Measurements from ENCODE around the gene PLOD3.

The PLOD3 gene

DNA sequence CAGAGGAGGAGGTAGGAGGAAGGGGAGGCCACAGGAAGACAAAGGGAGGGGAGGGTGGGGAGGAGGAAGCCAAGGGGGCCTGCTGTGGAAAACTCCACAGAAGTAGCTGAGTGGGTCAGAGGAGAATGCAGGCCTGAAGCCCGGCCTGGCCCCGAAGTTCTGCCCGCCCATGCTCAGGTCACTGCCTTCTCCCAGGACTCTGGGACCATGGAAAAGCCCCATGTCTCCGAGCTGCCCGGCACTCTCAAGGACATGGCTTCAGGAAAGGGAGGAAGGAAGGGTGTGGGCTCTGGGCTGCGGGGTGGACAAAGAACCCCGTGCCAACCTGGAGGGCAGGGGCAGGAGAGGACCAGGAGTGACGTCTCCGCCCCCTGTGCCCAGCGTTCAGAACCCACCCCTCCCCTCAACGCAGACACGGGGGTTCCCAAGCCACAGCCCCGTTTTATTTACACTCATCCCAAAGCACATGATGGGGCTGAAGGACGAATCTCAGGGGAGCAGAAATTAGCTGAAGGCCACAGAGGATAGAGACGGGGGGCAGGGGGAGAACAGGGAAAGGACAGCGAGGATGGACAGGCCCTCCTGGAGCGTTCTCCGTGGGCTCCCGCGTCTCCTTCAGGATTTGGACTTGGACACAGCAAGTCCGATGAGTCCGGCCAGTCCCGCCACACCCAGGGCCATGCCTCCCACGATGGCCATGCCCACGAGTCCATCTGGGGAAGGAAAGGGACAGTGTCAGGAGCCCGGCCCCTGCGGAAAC, 22.0 kb upstream of the PLOD3 start:
- in situ Hi-C loops (cut with HindIII; ENCODE audit: low sequenced_read_pairs) = no loop called here

DNA sequence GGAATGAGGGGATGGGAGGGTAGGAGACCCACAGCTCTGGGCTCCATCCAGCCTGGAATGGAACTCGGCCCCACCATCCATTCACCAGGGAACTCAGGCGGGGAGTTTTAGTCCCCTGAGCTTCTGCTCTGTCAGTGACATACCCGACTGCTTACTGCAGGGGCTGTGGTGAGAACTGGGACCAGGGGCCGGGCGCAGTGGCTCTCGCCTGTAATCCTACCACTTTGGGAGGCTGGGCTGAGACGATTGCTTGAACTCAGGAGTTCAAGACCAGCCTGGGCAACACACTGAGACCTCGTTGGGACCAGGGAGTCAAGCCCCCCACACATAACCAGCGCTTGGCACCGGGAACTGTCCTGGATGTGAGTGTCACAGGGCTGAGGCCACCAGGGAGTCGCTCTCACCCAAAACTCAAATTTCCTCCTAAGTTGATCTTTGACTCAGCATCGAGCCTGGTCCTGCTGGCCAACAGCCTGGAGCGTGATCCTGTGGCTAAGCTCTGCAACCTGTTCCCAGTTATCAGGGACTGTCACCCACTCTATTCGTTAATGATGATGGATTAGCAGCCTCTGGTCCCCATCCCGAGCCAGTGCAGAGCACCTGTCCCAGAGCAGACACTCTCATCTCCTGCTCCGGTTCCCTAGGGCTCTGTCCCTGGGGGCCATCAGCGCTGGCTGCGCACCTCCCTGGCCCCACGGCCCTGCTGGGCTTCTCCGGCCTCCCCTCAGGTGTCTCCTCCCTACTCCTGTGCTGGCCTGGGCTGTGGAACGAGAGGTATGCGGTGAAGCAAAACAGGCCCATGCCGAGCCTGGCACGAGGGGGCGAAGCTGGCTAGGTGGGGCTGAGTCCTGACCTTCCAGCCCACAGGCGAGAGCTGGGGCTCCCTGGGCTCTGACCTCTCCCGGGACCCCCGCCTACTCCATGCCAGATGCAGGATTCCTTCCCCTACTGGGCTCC, 21.1 kb upstream of the PLOD3 start:
- in situ Hi-C loops (cut with HindIII; ENCODE audit: low sequenced_read_pairs) = no loop called here

- in situ Hi-C loops (cut with HindIII; ENCODE audit: low sequenced_read_pairs) = no loop called here
Observed at GRCh38 chr7:101237206-101238067, 20.1 kb upstream of the PLOD3 start, which contains the start of gene CLDN15. Gene CLDN15, minus strand, starts transcription at chr7:101237802. Its CDS starts 221 bp downstream, at chr7:101237581.

GRCh38 chr7:101236292-101236835, 19.0 kb upstream of the PLOD3 start:
- in situ Hi-C loops (cut with HindIII; ENCODE audit: low sequenced_read_pairs) = no loop called here

- in situ Hi-C loops (cut with HindIII; ENCODE audit: low sequenced_read_pairs) = no loop called here
Observed at GRCh38 chr7:101235522-101235921, 18.1 kb upstream of the PLOD3 start.

DNA sequence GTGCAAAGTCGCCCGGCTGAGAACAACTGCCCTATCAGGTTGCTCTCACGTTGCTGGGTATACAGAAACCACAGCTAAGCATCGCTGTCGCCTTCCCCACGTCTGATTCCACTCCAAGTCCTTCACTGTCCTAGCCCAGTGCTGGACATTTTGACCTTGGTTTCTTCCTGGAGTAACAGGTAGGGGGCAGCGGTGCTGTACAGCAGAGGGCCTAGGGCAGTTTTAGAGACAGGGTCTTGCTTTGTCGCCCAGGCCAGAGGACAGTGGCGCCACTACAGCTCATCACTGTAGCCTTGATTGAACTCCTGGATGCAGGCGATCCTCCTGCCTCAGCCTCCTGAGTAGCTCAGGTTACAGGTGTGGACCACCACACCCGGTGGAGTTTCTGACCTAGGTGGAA, 17.7 kb upstream of the PLOD3 start:
- in situ Hi-C loops (cut with HindIII; ENCODE audit: low sequenced_read_pairs) = no loop called here

- in situ Hi-C loops (cut with HindIII; ENCODE audit: low sequenced_read_pairs) = no loop called here
Observed at GRCh38 chr7:101234636-101235035, 17.3 kb upstream of the PLOD3 start.

GRCh38 chr7:101233907-101234547, 16.6 kb upstream of the PLOD3 start:
- in situ Hi-C loops (cut with HindIII; ENCODE audit: low sequenced_read_pairs) = no loop called here

GRCh38 chr7:101232141-101232850, 14.9 kb upstream of the PLOD3 start:
- in situ Hi-C loops (cut with HindIII; ENCODE audit: low sequenced_read_pairs) = no loop called here

- in situ Hi-C loops (cut with HindIII; ENCODE audit: low sequenced_read_pairs) = no loop called here
Observed at GRCh38 chr7:101231644-101232043, 14.3 kb upstream of the PLOD3 start.

- in situ Hi-C loops (cut with HindIII; ENCODE audit: low sequenced_read_pairs) = no loop called here
Observed at GRCh38 chr7:101226721-101227120, 9.3 kb upstream of the PLOD3 start.

DNA sequence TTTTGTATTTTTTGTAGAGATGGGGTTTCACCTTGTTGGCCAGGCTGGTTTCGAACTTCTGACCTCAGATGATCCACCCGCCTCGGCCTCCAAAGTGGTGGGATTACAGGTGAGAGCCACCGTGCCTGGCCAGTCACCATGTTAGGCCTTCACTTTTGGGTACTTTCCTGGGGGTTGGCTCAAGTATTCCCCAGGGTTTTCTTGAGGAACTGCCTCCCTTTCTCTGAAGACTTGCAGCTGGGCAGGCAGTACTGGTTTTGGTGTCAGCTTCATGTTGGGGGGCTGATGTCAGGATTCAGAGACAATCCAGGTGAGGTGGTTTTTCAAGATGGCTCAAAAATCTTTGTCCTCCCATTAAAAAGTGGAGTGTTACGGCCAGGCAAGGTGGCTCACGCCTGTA, 8.3 kb upstream of the PLOD3 start:
- in situ Hi-C loops (cut with HindIII; ENCODE audit: low sequenced_read_pairs) = no loop called here

- in situ Hi-C loops (cut with HindIII; ENCODE audit: low sequenced_read_pairs) = no loop called here
Observed at GRCh38 chr7:101223528-101223927, 6.1 kb upstream of the PLOD3 start.

GRCh38 chr7:101222275-101222830, 5.0 kb upstream of the PLOD3 start:
- in situ Hi-C loops (cut with HindIII; ENCODE audit: low sequenced_read_pairs) = no loop called here

DNA sequence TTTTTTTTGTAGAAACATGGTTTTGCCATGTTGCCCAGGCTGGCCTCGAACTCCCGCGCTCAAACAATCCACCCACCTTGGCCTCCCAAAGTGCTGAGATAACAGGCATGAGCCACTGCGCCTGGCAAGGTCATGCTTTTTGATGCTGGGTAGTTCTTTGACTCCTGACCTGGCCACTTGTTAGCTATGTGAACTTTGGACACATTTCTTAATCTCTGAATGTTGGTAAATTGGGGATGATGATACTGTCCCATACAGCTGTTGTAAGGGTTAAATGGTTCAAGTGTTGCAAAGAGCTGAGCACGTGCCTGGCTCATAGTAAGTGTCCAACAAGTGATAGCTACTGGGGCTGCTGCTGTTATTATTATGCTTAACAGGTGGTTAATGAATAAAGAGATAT, 2.9 kb upstream of the PLOD3 start:
- in situ Hi-C loops (cut with HindIII; ENCODE audit: low sequenced_read_pairs) = no loop called here

GRCh38 chr7:101218236-101219125, 1.1 kb upstream of the PLOD3 start:
- in situ Hi-C loops (cut with HindIII; ENCODE audit: low sequenced_read_pairs) = loop anchor here (5.0 kb wide), 2 partner anchors 56 to 59 kb away; no protein-coding TSS in a partner anchor

GRCh38 chr7:101216860-101217387, 457 bp downstream of the PLOD3 start:
- in situ Hi-C loops (cut with HindIII; ENCODE audit: low sequenced_read_pairs) = loop anchor here (5.0 kb wide), 2 partner anchors 55 to 60 kb away; no protein-coding TSS in a partner anchor
